Osteocyte (in vitro differentiated cells): ENCODE measurements around the gene ODF4. TPM values are rescaled to one million over a fixed set of nuclear protein-coding genes. Genes with fewer than 3 reads are reported as not detected.

Experiments
- DNase-seq: peaks from one replicate; pipeline ENCODE4 v3.0.0; 2021; ENCODE audit warnings: mixed read lengths; ENCODE audit not compliant: unreplicated experiment; ENCODE audit errors: extremely low spot score
- H3K27ac Mint-ChIP-seq: one replicate; pipeline ENCODE4 v1.8.0; 2021; ENCODE audit warnings: mild to moderate bottlenecking, mixed read lengths; ENCODE audit not compliant: unreplicated experiment
- H3K27me3 Mint-ChIP-seq: one replicate; pipeline ENCODE4 v1.8.0; 2021; ENCODE audit warnings: mixed read lengths; ENCODE audit not compliant: unreplicated experiment
- H3K36me3 Mint-ChIP-seq: one replicate; pipeline ENCODE4 v1.8.0; 2021; ENCODE audit warnings: mixed read lengths; ENCODE audit not compliant: unreplicated experiment
- H3K4me1 Mint-ChIP-seq: one replicate; pipeline ENCODE4 v1.8.0; 2021; ENCODE audit warnings: mixed read lengths; ENCODE audit not compliant: unreplicated experiment
- H3K4me3 Mint-ChIP-seq: one replicate; pipeline ENCODE4 v1.8.0; 2021; ENCODE audit warnings: mild to moderate bottlenecking, moderate library complexity, mixed read lengths; ENCODE audit not compliant: unreplicated experiment
- H3K9me3 Mint-ChIP-seq: one replicate; pipeline ENCODE4 v1.8.0; 2021; ENCODE audit warnings: mixed read lengths; ENCODE audit not compliant: unreplicated experiment
- total RNA-seq: library from RNA; stranded (reverse); gene quantifications from 2 replicates; pipeline ENCODE4 v1.2.1, GENCODE V29; 2021
- TF ChIP-seq, protein P1 (sequence below): fragments of 200-600 bp; sonication (generic); IDR thresholded peaks from 2 replicates; pipeline ENCODE4 v1.5.0; 2021; ENCODE audit warnings: antibody characterized with exemption, mild to moderate bottlenecking, moderate library complexity

Gene ODF4
- total RNA-seq, 1 donor from 2014 or later, result not detected

DNA sequence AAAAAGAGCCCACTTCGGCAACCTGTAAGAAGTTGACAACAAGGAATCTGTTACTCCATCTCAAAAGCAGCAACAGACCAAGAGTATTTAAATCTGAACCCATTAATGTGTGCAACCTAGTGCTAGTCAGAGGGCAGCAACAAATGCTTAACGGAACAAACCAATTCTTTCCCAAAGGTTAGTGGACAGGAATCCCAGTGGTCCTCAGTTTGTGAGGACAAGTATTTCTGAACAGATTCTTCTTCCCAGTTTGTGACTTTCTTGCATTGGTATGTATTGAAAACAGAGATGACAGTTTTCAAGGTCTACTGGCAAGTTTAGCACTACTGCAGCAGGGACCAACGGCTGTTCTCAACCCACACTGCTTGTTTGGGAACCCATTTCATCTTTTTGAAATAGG is 40.4 kb downstream of the ODF4 start:
- peaks cover 62% of the 10 kb centered on the region for H3K4me1 Mint-ChIP-seq
- H3K9me3 Mint-ChIP-seq, result no peaks in the 10 kb centered on the region
- no peak overlapping the region for H3K27ac Mint-ChIP-seq
- peak overlapping the region; percentile 38 for H3K4me3 Mint-ChIP-seq
- H3K27me3 Mint-ChIP-seq, result no peaks in the 10 kb centered on the region
- no peak for DNase-seq
- peaks cover 41% of the 10 kb centered on the region for H3K36me3 Mint-ChIP-seq
- TF ChIP-seq, protein P1, sequence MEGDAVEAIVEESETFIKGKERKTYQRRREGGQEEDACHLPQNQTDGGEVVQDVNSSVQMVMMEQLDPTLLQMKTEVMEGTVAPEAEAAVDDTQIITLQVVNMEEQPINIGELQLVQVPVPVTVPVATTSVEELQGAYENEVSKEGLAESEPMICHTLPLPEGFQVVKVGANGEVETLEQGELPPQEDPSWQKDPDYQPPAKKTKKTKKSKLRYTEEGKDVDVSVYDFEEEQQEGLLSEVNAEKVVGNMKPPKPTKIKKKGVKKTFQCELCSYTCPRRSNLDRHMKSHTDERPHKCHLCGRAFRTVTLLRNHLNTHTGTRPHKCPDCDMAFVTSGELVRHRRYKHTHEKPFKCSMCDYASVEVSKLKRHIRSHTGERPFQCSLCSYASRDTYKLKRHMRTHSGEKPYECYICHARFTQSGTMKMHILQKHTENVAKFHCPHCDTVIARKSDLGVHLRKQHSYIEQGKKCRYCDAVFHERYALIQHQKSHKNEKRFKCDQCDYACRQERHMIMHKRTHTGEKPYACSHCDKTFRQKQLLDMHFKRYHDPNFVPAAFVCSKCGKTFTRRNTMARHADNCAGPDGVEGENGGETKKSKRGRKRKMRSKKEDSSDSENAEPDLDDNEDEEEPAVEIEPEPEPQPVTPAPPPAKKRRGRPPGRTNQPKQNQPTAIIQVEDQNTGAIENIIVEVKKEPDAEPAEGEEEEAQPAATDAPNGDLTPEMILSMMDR, result no peak

- DNase-seq, result no peak
- TF ChIP-seq, protein P1, result no peak
- H3K4me1 Mint-ChIP-seq, result peaks cover 53% of the 10 kb centered on the region
- no peaks in the 10 kb centered on the region for H3K27me3 Mint-ChIP-seq
- no peaks in the 10 kb centered on the region for H3K9me3 Mint-ChIP-seq
- peak overlapping the region; percentile 98 for H3K27ac Mint-ChIP-seq
- H3K4me3 Mint-ChIP-seq, result peak overlapping the region; percentile 99
- peaks cover 39% of the 10 kb centered on the region for H3K36me3 Mint-ChIP-seq
Observed at GRCh38 chr17:8382052-8382879, 42.6 kb downstream of the ODF4 start.

DNA sequence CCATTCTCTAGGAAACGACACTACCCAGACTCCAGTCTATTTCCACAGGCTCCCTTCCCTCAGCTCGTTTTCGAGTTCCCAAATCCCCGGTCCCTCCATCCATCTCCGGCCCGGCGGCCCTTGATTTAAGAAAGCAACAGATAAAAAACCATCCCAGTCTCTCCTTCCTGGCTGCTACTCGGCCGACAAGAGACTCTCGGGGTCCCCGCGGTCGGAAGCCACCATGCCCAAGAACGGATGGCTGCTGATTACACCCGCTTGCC is 43.2 kb downstream of the ODF4 start:
- Mint-ChIP-seq H3K4me1 (peaks cover 50% of the 10 kb centered on the region), H3K27me3 (no peaks in the 10 kb centered on the region), H3K36me3 (peaks cover 35% of the 10 kb centered on the region), H3K27ac (peak overlapping the region; percentile 98), H3K4me3 (peak overlapping the region; percentile 99), H3K9me3 (no peaks in the 10 kb centered on the region)
- DNase-seq, result no peak
- TF ChIP-seq, protein P1, result no peak

GRCh38 chr17:8383143-8383822 is 43.6 kb downstream of the ODF4 start, which contains the start of gene RPL26:
TSS of gene RPL26 (minus strand) at chr17:8383193. CDS start at chr17:8382310, 883 bp downstream.
- DNase-seq, result peak; percentile 97
- peak within 1 kb of the TSS; percentile 99 for H3K4me3 Mint-ChIP-seq
- H3K27ac Mint-ChIP-seq, result peak within 1 kb of the TSS; percentile 98
- H3K27me3 Mint-ChIP-seq, result no peaks in the 10 kb centered on the region
- no peaks in the 10 kb centered on the region for H3K9me3 Mint-ChIP-seq
- H3K4me1 Mint-ChIP-seq, result peaks cover 50% of the 10 kb centered on the region
- TF ChIP-seq, protein P1, result peak; percentile 98
- H3K36me3 Mint-ChIP-seq, result peaks cover 31% of the 10 kb centered on the region

DNA sequence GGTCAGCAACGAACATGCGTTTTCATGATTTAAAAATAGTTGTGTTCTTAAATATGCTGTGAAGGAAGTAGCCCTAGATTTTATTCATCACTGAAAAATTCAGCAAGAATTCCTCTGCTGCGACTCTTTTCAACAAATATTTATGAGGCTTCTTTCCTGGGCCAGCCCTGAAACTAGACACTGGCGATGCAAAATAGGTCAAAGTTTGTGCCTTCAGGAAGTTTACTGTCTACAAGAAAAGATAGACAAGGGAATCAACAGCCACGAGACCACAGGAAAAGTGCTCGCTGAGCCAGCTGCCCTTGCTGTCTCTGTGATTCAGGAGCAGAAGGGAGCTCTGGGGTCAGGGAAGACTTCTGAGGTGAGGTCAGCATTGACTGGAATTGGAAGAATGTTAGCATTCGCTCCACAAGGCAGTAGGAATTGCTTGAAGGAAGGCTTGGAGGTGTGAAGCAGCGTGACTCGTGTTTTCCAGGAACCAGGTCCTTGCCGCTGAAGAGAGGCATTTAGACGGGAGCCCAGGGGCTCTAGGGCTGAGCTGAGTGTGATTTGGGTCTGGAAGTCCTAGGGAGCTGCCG is 45.2 kb downstream of the ODF4 start:
- H3K36me3 Mint-ChIP-seq, result peaks cover 21% of the 10 kb centered on the region
- peak overlapping the region; percentile 99 for H3K4me3 Mint-ChIP-seq
- H3K27me3 Mint-ChIP-seq, result no peaks in the 10 kb centered on the region
- no peaks in the 10 kb centered on the region for H3K9me3 Mint-ChIP-seq
- no peak for DNase-seq
- H3K4me1 Mint-ChIP-seq, result peaks cover 43% of the 10 kb centered on the region
- H3K27ac Mint-ChIP-seq, result peak overlapping the region; percentile 94
- TF ChIP-seq, protein P1, result no peak
